GM12878 (cell line): ENCODE data around the gene SRPRB. TPM values are rescaled to one million over a fixed set of nuclear protein-coding genes. Genes with fewer than 3 reads are reported as not detected.
A peak's percentile ranks its signal among the peaks of the same experiment; 100 is the strongest.

Experiments
- ATAC-seq: fragments of 200-7000 bp; cut with Tn5 transposase; 3 replicates; pipeline ENCODE4 v1.9.1; 2020; ENCODE audit warnings: mild to moderate bottlenecking, moderate library complexity
- BruUV-seq: library from RNA; stranded (reverse); fragments of 400-500 nt; replicated peaks from 2 replicates; lab custom pipeline; 2021; lab: Mats Ljungman, UMichigan
- CTCF ChIA-PET: fragments of 300-600 bp; sonication (Branson Sonifier 250); formaldehyde crosslinking; extraction: SDS; loops from one replicate; lab custom pipeline; 2021; ENCODE audit warnings: inconsistent platforms; lab: Yijun Ruan, JAX
- POLR2A ChIA-PET: fragments of 350-600 bp; formaldehyde crosslinking; extraction: SDS; loops from one replicate; lab custom pipeline; 2021; ENCODE audit warnings: inconsistent platforms; lab: Charles Lee
- RAD21 ChIA-PET: fragments of 300-600 bp; sonication (Branson Sonifier 250); formaldehyde crosslinking; loops from one replicate; lab custom pipeline; 2023; ENCODE audit warnings: antibody characterized with exemption; ENCODE audit not compliant: unreplicated experiment; lab: Charles Lee
- SMC1A ChIA-PET: fragments of 300-600 bp; sonication (Branson Sonifier 250); formaldehyde crosslinking; loops from one replicate; lab custom pipeline; 2023; ENCODE audit not compliant: unreplicated experiment, uncharacterized antibody; lab: Charles Lee
- DNase-seq: peaks from one replicate; pipeline ENCODE4 v3.0.0-alpha.2; 2011; ENCODE audit warnings: low read depth, low spot score
- FAIRE-seq: peaks from 3 replicates; lab custom pipeline; 2011; peaks lifted over from hg19 to GRCh38; lab: Jason Lieb, UNC
- H2AFZ ChIP-seq: 2 replicates; pipeline ENCODE4 v1.6.0; 2011; ENCODE audit warnings: low read depth, low read length, control low read depth; ENCODE audit not compliant: control insufficient read depth
- H3K27ac ChIP-seq: 2 replicates; pipeline ENCODE4 v1.5.1; 2011; ENCODE audit warnings: control low read depth; ENCODE audit not compliant: control insufficient read depth, insufficient read depth
- H3K27me3 ChIP-seq, 2 experiments: replicated peaks in 1 of 2; 2 replicates each; pipeline versions ENCODE4 v1.6.0 to v1.6.1; 2011; ENCODE audit warnings: low read length in 1 of 2; ENCODE audit not compliant: control insufficient read depth in 2 of 2, insufficient read depth in 2 of 2
- H3K36me3 ChIP-seq, 2 experiments: 2 replicates each; pipeline ENCODE4 v1.5.1; 2011; ENCODE audit warnings: low read length in 1 of 2; ENCODE audit not compliant: control insufficient read depth in 2 of 2, insufficient read depth in 2 of 2
- H3K4me1 ChIP-seq: 2 replicates; pipeline ENCODE4 v1.6.1; 2011; ENCODE audit warnings: mild to moderate bottlenecking, low read length, moderate library complexity, mixed read lengths; ENCODE audit not compliant: control insufficient read depth, insufficient read depth
- H3K4me2 ChIP-seq: 2 replicates; pipeline ENCODE4 v1.6.0; 2011; ENCODE audit warnings: control low read depth; ENCODE audit not compliant: control insufficient read depth, insufficient read depth
- H3K4me3 ChIP-seq: fragments of 200-600 bp; sonication (generic); 2 replicates; pipeline ENCODE4 v1.5.1; 2016
- H3K79me2 ChIP-seq: 2 replicates; pipeline ENCODE4 v1.6.0; 2011; ENCODE audit warnings: low read length; ENCODE audit not compliant: control insufficient read depth, insufficient read depth
- H3K9ac ChIP-seq: 2 replicates; pipeline ENCODE4 v1.8.0; 2011; ENCODE audit warnings: low read length, control low read depth, mixed read lengths; ENCODE audit not compliant: control insufficient read depth, insufficient read depth
- H3K9me3 ChIP-seq: replicated peaks from 3 replicates; pipeline ENCODE4 v1.5.1; 2011; ENCODE audit warnings: mild to moderate bottlenecking, low read length; ENCODE audit not compliant: control insufficient read depth, insufficient read depth
- H4K20me1 ChIP-seq: 2 replicates; pipeline ENCODE4 v1.6.0; 2011; ENCODE audit not compliant: control insufficient read depth, insufficient read depth
- CREM ChIP-seq: IDR thresholded peaks from 2 replicates; pipeline ENCODE4 v1.6.1; 2014; ENCODE audit warnings: antibody characterized with exemption, low read depth
- CTCF ChIP-seq, 3 experiments: IDR thresholded peaks in 2 of 3; conservative IDR thresholded peaks in 1 of 3; 2 replicates each; pipeline ENCODE4 v1.5.1; 2011; ENCODE audit warnings: low read depth in 3 of 3, low read length in 3 of 3, mild to moderate bottlenecking in 3 of 3, control low read depth in 2 of 3, moderate library complexity in 2 of 3, inconsistent platforms in 1 of 3, mixed read lengths in 1 of 3; ENCODE audit not compliant: control insufficient read depth in 2 of 3, insufficient read depth in 1 of 3; ENCODE audit errors: extremely low read depth in 1 of 3
- IRF3 ChIP-seq: fragments of 450-650 bp; IDR thresholded peaks from 2 replicates; pipeline ENCODE4 v1.6.1; 2014; ENCODE audit warnings: mild to moderate bottlenecking
- LARP7 ChIP-seq: fragments of 450-650 bp; IDR thresholded peaks from 2 replicates; pipeline ENCODE4 v1.6.1; 2017; ENCODE audit warnings: mild to moderate bottlenecking
- NFYB ChIP-seq: IDR thresholded peaks from 2 replicates; pipeline ENCODE4 v1.6.1; 2011; ENCODE audit warnings: low read depth, mild to moderate bottlenecking, low read length, improper control_type of control experiment, moderate library complexity; ENCODE audit not compliant: insufficient read depth
- RAD21 ChIP-seq: IDR thresholded peaks from 2 replicates; pipeline ENCODE4 v1.6.1; 2011; ENCODE audit warnings: mild to moderate bottlenecking, low read depth, low read length, moderate library complexity; ENCODE audit not compliant: insufficient read depth
- STAT3 ChIP-seq: IDR thresholded peaks from 2 replicates; pipeline ENCODE4 v1.6.1; 2011; ENCODE audit warnings: low read depth, low read length, improper control_type of control experiment
- TCF3 ChIP-seq: IDR thresholded peaks from 2 replicates; pipeline ENCODE4 v1.6.1; 2012; ENCODE audit warnings: low read depth, mild to moderate bottlenecking, low read length, borderline replicate concordance; ENCODE audit not compliant: insufficient read depth
- ZNF24 ChIP-seq: fragments of 450-650 bp; IDR thresholded peaks from 2 replicates; pipeline ENCODE4 v1.6.1; 2017; ENCODE audit warnings: antibody characterized with exemption, mild to moderate bottlenecking
- ZNF384 ChIP-seq: IDR thresholded peaks from 2 replicates; pipeline ENCODE4 v1.6.1; 2012; ENCODE audit warnings: low read depth, mild to moderate bottlenecking, low read length, improper control_type of control experiment, borderline replicate concordance
- WGBS: methylation state at CpG from one replicate; pipeline ENCODE4 v1.1.6; 2016; ENCODE audit warnings: low lambda C conversion rate; ENCODE audit not compliant: insufficient replicate concordance, insufficient coverage; ENCODE audit errors: missing lambda C conversion rate; 5-methylcytosine and 5-hydroxymethylcytosine counted together
- in situ Hi-C: fragments of 300-500 bp; cut with MboI; formaldehyde crosslinking; loops from 9 replicates; pipeline ENCODE4 v1.14.3; 2018; ENCODE audit warnings: mixed read lengths
- intact Hi-C: fragments of 100-400 bp; cut with micrococcal nuclease; formaldehyde crosslinking; loops from one replicate; pipeline ENCODE4 v1.14.2; 2022; ENCODE audit not compliant: unreplicated experiment
- polyA plus RNA-seq, 11 experiments: library from polyadenylated mRNA; depleted of rRNA in 4 of 11; unstranded in 6 of 11; stranded (reverse) in 5 of 11; fragments of >200 nt; fragmentation: Nextera tagmentation in 4 of 11; fragmentation: Illumina TruSeq in 1 of 11; extraction: Ambion mirVana in 4 of 11; extraction: Trizol in 1 of 11; gene quantifications; 1 replicate in 1 of 11; 2 replicates in 10 of 11; pipeline versions ENCODE4 v1.2.1 to v1.2.3, GENCODE V29; 2011 to 2016; ENCODE audit warnings: inconsistent platforms in 2 of 11, missing spikeins in 2 of 11, low read depth in 1 of 11
- total RNA-seq, 4 experiments: library from RNA; depleted of rRNA in 3 of 4; stranded (reverse); fragments of >200 nt in 3 of 4; fragmentation: Illumina TruSeq in 1 of 4; extraction: Trizol in 1 of 4; gene quantifications; 2 replicates each; pipeline versions ENCODE4 v1.2.1 to v1.2.3, GENCODE V29; 2013 to 2021

SRPRB gene
- total and polyA plus RNA-seq, 10 of the 15 experiments (the other 5 are each of a cell fraction or from before 2014, with no cell fraction given): 30.6 to 107 (median 46.6) TPM

GRCh38 chr3:133830071-133830470, 24.5 kb downstream of the SRPRB start:
- Histone ChIP-seq H4K20me1 (no peaks in the 10 kb centered on the region), H3K79me2 (no peaks in the 10 kb centered on the region), H3K4me1 (no peaks in the 10 kb centered on the region), H3K4me3 (no peak overlapping the region), H3K9me3 (no peaks in the 10 kb centered on the region), H3K9ac (no peak overlapping the region), H3K36me3 (no peaks in the 10 kb centered on the region), H3K27me3 (no peaks in the 10 kb centered on the region), H3K27ac (no peak overlapping the region), H2AFZ (no peak overlapping the region), H3K4me2 (no peak overlapping the region)
- FAIRE-seq: no peak
- WGBS: 35% methylated on average over 3 of the region's 3 CpGs
- no peak for DNase-seq
- no peak for ATAC-seq
- ChIA-PET POLR2A (no interaction called here), SMC1A (no interaction called here), CTCF (interaction anchor here (0.7 to 1.3 kb wide), 2 partner anchors 12 to 166 kb away, joined by 3 read pairs; no protein-coding TSS in a partner anchor), RAD21 (no interaction called here)
- intact Hi-C loops (no loop called here), in situ Hi-C loops (no loop called here)
- no peak for TF ChIP-seq NFYB
- no peak for TF ChIP-seq STAT3
- TF ChIP-seq CREM: no peak
- TF ChIP-seq RAD21: no peak
- TF ChIP-seq ZNF384: no peak
- TF ChIP-seq LARP7: no peak
- no peak for TF ChIP-seq TCF3
- no TSS peak for BruUV-seq

- H4K20me1 ChIP-seq: no peaks in the 10 kb centered on the region
- H3K36me3 ChIP-seq: no peaks in the 10 kb centered on the region
- no peaks in the 10 kb centered on the region for H3K4me1 ChIP-seq
- no peak overlapping the region for H3K27ac ChIP-seq
- 24% methylated on average over 13 of the region's 13 CpGs for WGBS
- no TSS peak for BruUV-seq
- POLR2A ChIA-PET: no interaction called here
- SMC1A ChIA-PET: no interaction called here
- H3K9me3 ChIP-seq: no peaks in the 10 kb centered on the region
- CTCF ChIA-PET: interaction anchor here (1.2 to 1.6 kb wide), 2 partner anchors 15 to 96 kb away, joined by 4 read pairs; no protein-coding TSS in a partner anchor
- in situ Hi-C loops: no loop called here
- no peak overlapping the region for H3K4me2 ChIP-seq
- ATAC-seq: peak; percentile 69
- no peak for FAIRE-seq
- no peak for DNase-seq
- TF ChIP-seq CTCF (IDR thresholded peaks at IDR 0.05 in 2 of 3, conservative IDR thresholded peaks at IDR 0.05 in 1 of 3; ENCODE audit: control insufficient read depth in 2 of 3, extremely low read depth in 1 of 3, insufficient read depth in 1 of 3, low read depth in 3 of 3, low read length in 3 of 3): peak; percentile 10 to 30 (median 29); a peak in 2 of 6 replicates
- TF ChIP-seq IRF3: no peak
- no peak for TF ChIP-seq ZNF24
- TF ChIP-seq RAD21: 0 out of 2 replicates have a peak, but pooled peaks have one; percentile 21
- RAD21 ChIA-PET: no interaction called here
- H3K27me3 ChIP-seq: no peaks in the 10 kb centered on the region
- intact Hi-C loops: no loop called here
- H3K79me2 ChIP-seq: no peaks in the 10 kb centered on the region
- no peak overlapping the region for H3K9ac ChIP-seq
- H3K4me3 ChIP-seq: no peak overlapping the region
- no peak overlapping the region for H2AFZ ChIP-seq
Observed at GRCh38 chr3:133831966-133832801, 26.6 kb downstream of the SRPRB start.
